Activated gamma-delta T cell (primary cell): Measurements from ENCODE around the gene MICAL3.

Experiments used
- DNase-seq: peaks from one replicate; lab custom pipeline; 2025; lab: John Stamatoyannopoulos, UW

MICAL3 gene

DNA sequence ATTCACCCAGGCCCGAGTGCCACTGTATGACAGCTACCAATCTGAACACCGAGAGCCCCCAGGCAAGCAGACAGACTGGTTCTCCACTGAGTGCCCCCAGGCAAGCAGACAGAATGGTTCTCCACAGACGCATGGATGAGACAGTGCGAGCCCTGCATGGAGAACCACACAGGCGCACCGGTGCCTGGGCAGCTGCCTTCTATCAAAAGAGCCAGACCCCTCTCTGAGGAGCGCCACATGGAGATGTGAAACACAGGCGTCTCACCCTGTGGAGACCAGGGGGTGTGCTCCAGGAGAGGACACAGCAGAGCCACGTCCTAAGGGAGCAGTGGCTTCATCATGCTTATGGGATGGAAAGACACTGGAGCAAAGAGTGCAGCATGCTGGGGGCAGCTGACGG, 155.6 kb downstream of the MICAL3 start:
- DNase-seq = no peak

DNA sequence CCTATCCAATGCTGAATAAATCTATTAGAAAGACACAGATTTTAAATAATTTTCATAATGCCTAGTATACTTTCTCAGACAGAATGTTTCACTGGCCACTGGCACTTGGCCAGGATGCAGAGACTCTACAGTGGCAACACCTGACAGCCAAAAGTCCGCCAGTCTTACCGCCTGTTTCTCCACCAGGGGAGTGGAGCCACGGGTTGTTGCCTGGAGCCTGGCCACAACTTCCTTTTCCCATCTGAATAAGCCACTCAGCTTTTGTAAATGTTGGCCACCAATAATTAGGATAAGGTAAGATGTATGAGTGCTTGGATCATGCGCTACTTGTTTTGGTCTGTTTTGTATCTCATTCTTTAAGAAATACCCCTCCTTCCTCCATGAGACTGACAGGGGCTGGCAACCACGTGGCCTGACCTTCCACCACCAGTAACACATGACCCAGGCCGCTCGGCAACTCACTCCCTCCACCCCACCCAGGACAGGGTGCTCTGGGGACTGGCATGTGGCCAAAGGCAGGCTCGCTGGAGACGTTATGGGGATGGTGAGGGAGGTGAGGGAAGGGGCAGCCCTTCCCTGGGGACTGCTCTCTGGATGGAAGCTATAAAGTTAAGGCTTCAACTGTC, 157.1 kb downstream of the MICAL3 start:
- no peak for DNase-seq

DNA sequence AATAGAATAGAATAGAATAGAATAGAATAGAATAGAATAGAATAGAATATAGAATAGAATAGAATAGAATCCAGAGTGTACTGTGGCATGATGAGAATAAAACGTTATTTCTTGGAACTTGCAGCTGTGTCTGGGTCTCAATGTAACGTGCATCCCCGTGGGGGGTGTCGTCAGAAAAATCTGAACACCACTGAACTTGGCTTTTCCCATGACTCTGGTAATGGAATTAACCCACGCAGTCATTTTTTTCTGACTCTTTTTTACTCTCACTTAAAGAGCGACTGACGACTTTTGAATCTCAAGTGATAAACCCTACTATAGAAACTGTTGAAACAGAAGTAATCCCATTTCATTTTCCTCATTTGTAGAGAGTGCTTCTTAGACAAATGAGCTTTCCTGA, 157.7 kb downstream of the MICAL3 start:
- DNase-seq = no peak

DNA sequence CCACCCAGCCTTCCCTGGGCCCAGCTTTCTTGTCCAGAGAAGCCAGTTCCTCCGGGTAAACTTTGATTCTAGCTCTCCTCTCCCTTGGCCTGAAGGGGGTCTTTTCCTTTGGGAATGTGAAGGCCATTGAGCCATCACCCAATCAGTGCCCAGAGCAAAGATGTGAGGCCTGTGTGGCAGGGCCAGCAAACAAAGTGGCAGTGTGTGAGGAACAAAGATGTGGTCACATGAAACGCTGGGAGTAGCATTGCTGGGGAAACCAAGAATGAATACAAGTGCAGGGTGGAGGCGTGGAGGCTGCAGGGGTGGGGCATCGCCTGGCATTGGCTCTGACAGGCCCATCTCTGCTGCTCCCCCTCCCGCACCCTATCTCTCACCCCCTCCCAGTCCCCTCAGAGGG, 158.2 kb downstream of the MICAL3 start:
- DNase-seq = no peak

DNA sequence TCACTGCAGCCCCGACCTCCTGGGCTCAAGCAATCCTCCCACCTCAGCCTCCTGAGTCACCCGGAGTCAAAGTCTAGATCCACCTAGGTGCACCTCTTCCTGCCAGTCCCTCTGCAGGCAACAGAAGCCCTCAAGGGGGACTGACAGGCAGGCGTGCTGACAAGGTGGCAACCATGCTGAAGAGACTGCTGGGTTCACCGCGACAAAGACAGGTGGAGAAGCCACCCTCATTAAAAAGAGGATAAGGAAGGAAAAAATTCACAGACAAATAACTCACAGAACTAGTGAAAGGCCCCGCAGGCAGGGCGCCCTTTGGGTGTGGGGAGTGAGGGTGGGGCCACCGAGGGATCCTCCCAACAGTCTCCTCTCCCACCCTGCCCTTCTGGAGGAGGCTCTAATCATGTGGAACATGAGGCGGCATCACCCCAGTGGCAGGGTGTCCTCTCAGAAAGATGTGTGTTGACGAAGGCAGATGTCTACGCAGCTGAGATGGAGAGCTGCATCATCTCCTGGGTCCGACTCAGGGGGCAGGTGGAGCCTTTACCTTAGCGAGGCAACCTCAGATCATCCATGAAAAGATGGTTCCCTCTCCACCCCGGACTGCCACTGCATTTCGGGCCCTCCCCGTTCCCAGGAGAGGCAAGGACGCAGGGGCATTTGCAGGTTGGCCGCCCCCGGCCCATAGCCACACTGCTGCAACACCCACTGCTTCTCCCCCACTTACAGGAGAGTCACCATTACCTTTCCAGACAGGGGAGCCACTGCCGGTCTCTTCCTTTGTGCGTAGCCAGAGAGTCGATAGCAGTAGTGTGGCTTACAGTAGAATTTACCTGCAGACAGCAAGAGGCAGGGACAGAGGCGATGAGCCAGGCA, 158.9 kb downstream of the MICAL3 start:
- DNase-seq = no peak

DNA sequence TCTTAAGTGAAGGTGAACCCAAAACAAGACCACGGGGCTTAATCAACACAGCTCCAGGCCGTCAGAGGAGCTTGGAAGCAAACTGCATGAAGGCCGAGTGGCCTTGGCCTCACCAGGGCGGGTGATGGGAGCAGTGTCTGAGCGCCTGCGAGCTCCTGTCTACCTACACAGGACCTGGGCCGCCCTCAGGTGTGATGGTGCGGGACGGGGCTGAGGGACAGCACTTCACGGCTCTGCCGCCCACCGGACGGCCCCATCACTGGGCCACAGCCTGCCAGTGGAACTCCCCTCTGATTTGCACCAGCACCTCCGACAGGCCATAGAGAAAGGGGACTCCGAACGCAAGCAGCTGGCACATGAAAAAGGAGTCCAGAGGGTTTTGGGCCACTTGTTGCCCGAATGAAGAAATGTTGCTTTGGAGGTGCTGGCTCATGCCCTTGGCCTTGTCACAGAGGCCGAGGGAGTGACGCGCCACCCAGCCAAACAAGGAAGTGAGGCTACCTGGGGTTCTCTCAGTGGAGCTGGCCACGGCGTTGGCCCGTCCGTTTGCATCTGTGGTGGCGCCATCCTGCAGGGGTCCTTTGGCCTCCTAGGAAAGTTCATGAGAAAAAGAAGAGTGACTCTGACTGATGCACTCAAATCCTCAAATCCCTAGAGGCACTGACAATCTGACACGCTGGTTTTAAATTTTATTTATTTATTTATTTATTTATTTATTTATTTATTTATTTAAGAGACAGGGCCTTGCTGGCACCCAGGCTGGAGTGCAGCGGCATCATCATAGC, 159.8 kb downstream of the MICAL3 start:
- no peak for DNase-seq

DNA sequence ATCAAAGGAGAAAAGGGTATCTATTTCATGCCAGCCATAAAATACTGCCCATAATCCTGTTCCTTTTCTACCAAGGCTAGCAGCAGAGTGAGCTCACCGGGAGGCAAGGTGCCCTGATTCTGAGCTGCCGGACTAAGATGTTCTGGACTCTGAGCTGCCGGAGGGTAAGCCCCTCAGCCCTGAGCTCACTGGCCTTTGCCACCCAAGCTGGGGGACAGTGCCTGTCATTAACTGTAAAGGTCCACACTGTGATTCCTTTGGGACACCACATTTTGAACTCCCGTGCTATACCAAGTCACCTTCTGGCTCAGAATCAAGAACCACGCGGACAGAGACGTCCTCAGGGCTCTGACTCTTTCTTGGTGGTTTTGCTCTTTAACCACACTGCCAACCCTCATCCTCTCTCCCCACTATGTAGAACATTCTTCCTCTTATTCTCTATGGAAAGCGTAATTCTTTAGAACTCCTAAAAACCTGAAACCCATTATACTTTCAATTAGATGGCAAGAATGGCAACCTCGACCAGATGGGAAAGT, 161.6 kb downstream of the MICAL3 start:
- no peak for DNase-seq

DNA sequence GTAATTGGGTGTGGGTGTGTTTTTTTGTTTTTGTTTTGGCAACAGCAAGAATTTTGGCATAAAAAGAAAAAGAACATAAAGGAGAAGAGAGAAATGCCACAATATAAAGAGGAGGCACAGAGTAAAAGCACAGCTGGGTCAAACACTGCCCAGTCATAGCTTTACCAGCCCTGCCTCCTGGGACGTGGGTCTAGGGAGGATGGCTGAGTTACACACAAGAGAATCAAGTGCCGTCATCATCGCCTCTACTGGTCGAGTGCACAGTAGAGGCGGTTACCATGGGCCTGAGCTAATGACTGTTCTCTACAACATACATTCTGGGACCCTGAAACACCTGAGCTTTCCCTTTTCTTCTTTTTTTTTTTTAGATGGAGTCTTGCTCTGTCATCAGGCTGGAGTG, 162.5 kb downstream of the MICAL3 start:
- no peak for DNase-seq

DNA sequence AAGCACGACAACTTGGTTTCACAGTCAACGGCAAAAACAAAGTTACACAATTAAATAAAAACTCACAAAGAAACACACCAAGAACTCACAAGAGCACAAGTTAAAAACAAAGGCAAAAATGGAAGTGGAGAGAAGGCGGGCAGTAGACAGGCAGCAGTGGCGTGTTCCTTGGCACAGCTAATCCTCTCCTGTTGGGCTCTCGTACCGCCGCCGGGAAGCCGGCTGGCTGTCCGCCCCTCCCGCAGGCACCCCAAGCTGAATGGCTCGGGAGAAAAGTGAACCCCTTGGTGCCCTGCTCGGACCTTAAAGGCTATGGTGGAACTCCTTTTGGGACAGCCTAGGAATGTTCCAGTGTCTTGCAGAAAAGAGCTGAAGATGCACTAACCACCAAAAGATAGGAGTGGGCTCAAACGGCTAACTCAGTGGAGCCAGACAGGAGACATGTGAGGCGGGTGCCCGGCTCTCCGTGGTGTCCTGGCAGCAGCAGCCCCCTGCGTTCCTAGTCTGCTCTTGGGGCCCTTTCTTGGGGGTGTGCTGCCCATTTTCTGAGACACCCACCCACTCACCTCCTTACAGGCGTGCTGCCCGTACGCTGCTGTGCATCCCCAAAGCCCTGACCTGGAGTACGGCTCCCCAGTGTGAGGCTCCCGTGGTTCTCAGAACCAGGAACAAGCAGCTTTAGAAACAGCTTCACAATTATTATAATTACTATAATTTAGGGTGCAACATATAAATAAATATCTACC, 164.0 kb downstream of the MICAL3 start:
- no peak for DNase-seq

DNA sequence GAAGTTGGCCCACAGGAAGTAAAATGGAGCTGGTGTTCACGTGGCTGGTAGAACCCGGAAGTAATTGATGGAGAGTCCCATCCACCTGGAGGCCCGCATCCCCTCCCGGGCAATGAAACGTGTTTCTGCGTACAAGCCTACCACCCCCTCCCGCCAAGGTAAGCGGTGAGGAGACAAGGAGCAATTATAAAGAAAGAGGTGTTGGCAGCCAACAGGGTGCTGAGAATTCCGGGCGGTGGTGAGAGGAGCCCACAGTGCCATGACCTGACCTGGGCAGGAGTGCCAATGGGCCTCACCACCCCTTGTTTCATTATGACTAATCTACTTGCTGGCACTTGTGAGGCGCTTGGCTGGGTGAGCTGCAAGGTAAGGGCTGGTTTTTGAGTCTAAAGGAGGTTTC, 166.3 kb downstream of the MICAL3 start:
- no peak for DNase-seq

DNA sequence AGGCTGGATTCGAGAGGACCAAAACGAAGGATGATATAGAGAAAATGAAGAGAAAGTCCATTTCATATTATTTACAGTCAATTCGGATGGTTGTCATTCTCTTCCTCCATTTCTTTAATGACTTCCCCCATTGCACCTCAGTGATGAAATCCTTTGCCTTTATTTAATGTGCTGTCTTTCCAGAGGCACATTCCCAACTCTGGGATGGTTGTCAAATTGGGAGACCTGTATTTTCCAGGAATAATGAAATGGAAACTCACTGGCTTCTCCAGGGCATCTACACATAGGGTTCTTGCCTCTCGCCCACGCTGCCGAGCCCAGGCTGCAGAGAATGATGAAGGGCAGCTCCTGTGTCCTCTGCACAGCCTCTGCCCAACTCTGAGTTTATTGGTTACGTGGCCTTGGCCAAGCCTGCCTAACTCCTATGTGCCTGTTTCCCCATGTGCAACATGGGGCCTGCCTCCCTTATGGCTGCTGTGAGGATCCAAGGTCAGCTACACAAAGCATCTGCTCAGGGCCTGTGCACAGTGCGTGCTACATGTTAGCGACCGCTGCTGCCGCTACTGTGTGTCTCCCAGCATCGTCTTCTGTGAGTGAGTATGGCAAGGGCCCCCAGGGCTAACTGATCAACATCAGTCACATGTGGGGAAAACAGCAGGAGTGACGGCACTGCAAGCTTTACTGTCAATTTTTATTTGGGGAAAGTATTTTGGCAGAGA, 168.6 kb downstream of the MICAL3 start:
- no peak for DNase-seq

DNA sequence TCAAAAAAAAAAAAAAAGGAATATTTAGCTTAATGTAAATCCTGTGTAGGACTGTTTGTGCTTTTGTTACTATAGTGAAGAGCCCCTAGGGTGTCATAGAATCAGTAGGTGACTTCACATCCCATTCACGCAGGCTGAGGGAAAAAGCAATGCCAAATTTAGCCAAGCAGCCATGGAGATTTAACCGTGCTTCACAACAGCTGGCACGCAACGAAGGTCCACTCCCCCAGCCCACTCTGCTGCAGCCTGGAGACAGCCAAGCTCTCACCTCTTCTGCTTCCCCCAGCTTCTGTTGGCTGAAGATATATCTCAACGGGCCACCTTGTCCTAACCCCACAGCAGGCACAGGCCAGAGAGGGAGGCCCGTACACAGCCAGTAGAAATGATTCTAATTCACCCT, 171.3 kb downstream of the MICAL3 start:
- no peak for DNase-seq

DNA sequence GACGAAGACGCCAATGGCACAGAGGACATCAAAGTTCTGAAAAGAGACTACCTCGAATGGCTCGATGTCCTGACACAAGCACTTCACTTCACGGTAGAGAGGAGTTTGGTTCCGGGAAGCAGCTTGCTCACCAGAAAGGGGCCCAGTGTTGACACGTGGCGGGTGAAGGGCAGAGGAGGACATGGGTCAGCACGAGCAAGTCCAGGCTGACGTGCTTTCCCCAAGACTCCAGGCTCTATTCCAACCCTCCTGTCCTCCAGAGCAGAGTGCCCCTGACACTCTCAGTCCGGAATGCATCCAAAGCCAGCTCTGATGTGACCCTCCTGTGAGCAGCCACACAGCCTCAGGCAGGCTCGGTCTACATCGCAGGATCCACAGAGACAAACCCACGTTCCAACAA, 172.6 kb downstream of the MICAL3 start:
- DNase-seq = no peak

DNA sequence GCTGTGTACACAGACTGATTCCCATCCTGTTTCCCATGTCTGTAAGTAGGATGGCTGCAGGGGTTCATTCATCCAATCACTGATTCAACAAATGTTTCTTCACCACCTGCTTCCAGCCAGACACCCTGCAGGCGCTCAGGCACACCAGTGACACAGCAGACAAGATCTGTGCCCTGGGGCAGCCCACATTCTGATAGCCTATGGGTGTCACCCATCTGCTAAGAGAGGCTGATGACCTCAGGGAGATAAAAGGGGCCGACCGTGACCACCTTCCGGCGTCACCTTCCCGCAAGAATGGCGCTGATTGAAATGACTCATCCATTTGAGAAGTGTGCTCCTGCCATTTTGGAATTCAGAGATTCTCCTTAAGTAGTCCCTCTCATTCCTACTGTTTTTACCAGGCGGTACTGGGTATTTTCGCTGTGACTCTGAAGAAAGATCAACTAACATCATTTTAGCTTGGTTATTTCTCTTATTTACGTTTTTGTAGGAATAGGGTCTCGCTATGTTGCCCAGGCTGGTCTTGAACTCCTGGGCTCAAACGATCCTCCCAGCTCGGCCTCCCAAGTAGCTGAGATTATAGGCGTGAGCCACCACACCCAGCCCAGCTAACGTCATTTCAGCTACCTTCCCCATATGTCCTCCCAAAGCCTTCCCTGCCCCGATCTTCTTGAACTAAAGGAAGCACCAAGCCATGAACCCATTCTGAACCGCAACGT, 176.8 kb downstream of the MICAL3 start:
- DNase-seq = no peak

DNA sequence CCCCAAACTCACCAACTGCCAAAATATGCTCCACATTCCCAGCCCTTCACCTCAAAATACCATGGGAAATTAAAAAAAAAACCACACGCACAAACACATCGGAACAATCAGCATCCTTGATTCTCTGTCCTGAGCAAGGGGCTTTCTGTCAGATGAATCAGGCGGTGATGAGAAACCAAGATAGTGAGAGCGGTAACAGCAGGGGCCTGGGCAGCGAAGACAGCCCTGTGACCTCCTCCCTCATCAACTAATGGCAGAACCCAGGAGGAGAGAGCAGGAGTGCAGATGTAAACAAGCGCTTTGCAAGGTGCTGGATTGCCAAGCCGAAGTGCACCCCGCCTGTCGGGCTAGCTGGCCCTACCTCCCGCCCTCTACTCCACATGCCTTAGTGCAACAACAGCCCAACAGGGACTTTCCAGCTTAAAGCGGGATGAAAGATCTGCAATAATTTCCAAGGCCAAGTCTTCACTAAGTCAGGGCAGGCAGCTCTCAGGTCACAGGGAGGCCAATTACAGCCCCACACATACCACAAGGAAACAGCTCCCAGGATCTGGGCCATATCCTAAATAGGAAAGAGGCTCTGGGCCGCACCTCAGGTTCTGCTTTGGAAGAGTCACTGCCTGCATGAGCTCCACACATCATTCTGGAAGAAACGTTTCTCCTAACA, 177.9 kb downstream of the MICAL3 start:
- DNase-seq = no peak

DNA sequence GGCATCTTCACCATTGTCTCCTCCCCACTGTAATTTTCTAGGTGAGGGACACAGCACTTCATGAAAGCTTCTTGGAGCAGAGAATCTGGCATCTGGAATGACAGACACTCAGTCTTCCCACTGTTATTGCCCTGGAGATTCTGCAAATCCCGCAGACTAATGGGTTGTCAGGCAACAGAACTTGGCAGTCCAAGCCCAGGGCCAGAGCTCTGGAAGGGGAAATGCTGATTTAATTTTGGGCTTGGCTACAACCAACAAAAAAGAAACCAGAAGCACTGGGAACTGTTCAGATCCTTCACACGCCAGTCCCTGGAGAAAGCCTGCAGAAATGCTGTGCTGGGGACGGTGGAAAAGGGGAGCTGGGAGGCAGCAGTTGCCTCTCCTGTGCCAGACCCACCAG, 178.6 kb downstream of the MICAL3 start:
- no peak for DNase-seq

DNA sequence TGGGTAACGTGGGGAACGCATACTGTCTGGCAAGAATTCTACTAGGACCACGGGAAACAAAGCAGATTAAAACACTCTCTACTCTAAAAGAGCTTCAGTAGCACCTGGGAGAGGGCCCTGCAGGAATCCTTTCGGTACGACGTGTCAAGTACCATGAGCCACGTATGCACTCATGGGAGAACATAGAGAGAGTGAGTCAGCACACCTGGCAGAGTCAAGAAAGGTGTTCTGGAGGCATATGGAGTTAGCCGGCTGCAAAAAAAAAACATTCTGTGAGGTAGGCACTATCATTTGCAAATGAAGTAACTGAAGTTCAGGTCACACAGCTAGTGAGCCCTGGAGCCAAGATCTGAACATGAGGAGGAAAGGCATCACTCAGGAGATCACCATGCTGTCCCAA, 179.0 kb downstream of the MICAL3 start:
- no peak for DNase-seq

DNA sequence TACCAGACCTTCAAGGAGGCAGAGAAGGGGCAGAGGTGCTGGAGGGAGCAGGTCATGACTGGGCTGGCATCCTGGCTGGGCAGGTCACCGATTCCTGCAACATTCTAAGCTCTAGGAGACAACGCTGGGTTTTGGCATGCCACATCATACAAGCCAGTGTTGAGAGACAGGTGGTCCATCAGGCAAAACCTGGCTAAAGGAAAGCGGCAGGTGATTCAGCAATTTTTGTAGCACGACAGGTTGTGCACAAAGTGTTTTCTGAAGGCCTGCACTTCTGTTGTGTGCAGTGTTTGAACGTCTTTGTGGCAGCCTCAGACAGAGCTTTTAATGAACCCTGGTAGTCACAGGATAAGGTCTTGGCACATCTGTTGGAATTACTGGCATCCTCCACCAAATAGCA, 180.2 kb downstream of the MICAL3 start:
- no peak for DNase-seq

DNA sequence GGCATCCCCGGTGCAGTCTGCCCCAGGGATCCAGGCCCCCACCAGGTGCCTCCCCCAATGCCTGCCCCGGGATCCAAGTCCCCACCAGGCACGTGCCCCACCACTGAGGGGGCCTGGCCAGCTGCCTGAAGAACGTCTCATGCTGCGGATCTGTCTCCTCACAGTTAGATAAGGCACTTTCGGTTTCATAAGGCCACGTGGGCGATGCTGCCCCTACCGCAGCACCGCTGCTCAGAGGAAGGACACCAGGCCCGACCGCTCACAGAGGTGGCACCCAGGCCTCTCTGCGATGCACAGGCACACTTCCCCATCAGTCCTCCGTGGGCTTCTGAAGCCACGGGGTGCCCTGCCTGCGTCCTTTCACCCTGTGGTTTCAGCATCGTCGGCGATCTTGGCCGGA, 182.0 kb downstream of the MICAL3 start:
- DNase-seq = no peak

DNA sequence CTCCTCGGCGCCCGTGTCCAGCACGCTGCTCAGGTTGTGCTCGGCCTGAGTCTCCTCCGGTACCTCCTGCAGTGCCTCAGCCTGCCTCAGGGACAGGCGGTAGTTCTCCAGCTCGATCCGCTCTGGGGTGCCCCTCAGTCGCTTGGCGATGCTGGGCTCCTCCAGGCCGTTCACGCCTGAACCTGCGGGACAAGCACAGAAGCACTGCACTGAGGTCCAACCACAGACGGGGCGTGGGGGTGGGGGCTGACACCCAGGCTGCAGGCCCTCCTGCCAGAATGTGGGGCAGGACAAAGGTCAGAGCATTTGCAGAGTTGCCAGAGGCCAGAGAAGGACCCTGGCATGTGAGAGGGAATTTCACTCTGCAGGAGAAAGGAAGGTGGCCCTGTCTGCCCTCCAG, 182.5 kb downstream of the MICAL3 start:
- no peak for DNase-seq
